HCT116 (cell line): ENCODE measurements around the gene MERTK. TPM values are rescaled to one million over a fixed set of nuclear protein-coding genes. Genes with fewer than 3 reads are reported as not detected.

Experiments used
- ATAC-seq: fragments of 200-7000 bp; cut with Tn5 transposase; 2 replicates; pipeline ENCODE4 v1.9.1; 2020; ENCODE audit warnings: mild to moderate bottlenecking, moderate library complexity
- BruUV-seq: library from RNA; stranded (reverse); fragments of 400-500 nt; replicated peaks from 2 replicates; lab custom pipeline; 2021; lab: Mats Ljungman, UMichigan
- CTCF ChIA-PET: fragments of 300-600 bp; sonication (Branson Sonifier 250); formaldehyde crosslinking; loops from one replicate; lab custom pipeline; 2021; ENCODE audit warnings: antibody characterized with exemption; lab: Charles Lee
- POLR2A ChIA-PET: fragments of 300-600, 350-600 bp; sonication (Branson Sonifier 250); formaldehyde crosslinking; loops from one replicate; lab custom pipeline; 2021; ENCODE audit warnings: antibody characterized with exemption; lab: Charles Lee
- RAD21 ChIA-PET, 2 experiments: fragments of 300-600 bp; sonication (Branson Sonifier 250); formaldehyde crosslinking; loops; one replicate each; lab custom pipeline; 2023; ENCODE audit warnings: low total read pairs in 2 of 2; ENCODE audit not compliant: uncharacterized antibody in 2 of 2, unreplicated experiment in 2 of 2, low non-redundant PET in 1 of 2; lab: Charles Lee
- DNase-seq: peaks from one replicate; pipeline ENCODE4 v3.0.0-alpha.2; 2010; ENCODE audit warnings: low read depth, low spot score
- H2AFZ ChIP-seq: fragments of 200-600 bp; shearing (Covaris generic), sonication (generic); 2 replicates; pipeline ENCODE4 v1.6.1; 2017; ENCODE audit warnings: low read depth, mixed run types, mixed read lengths, antibody characterized with exemption, low read length; ENCODE audit not compliant: poor library complexity, severe bottlenecking
- H3K27ac ChIP-seq: 2 replicates; pipeline ENCODE4 v1.5.1; 2012; ENCODE audit warnings: low read depth, low read length
- H3K27me3 ChIP-seq: fragments of 200-600 bp; sonication (generic); 2 replicates; pipeline ENCODE4 v1.6.1; 2016; ENCODE audit warnings: mixed run types, low read length, mixed read lengths; ENCODE audit not compliant: insufficient read depth
- H3K36me3 ChIP-seq, 2 experiments: fragments of 200-500 bp in 1 of 2; fragments of 200-600 bp in 1 of 2; sonication (Bioruptor generic) in 1 of 2; sonication (generic) in 1 of 2; 2 replicates each; pipeline versions ENCODE4 v1.5.1 to v1.6.1; 2014 to 2016; ENCODE audit warnings: low read length in 2 of 2, inconsistent platforms in 1 of 2, mixed read lengths in 1 of 2, mixed run types in 1 of 2; ENCODE audit not compliant: insufficient read depth in 2 of 2, control insufficient read depth in 1 of 2
- H3K4me1 ChIP-seq, 2 experiments: fragments of 200-600 bp in 1 of 2; sonication (generic) in 1 of 2; 2 replicates each; pipeline versions ENCODE4 v1.5.1 to v1.6.1; 2012 to 2017; ENCODE audit warnings: low read length in 2 of 2, inconsistent platforms in 1 of 2, mild to moderate bottlenecking in 1 of 2, mixed read lengths in 1 of 2, mixed run types in 1 of 2, moderate library complexity in 1 of 2; ENCODE audit not compliant: insufficient read depth in 2 of 2, control insufficient read depth in 1 of 2
- H3K4me2 ChIP-seq: fragments of 200-600 bp; sonication (generic); 2 replicates; pipeline ENCODE4 v1.6.1; 2017; ENCODE audit warnings: mixed run types, low read length, mixed read lengths
- H3K4me3 ChIP-seq, 2 experiments: fragments of 200-600 bp in 1 of 2; sonication (generic) in 1 of 2; replicated peaks in 1 of 2; 2 replicates each; pipeline ENCODE4 v1.5.1; 2011 to 2016; ENCODE audit warnings: low read length in 2 of 2, control low read depth in 1 of 2, low read depth in 1 of 2, mild to moderate bottlenecking in 1 of 2, mixed read lengths in 1 of 2, mixed run types in 1 of 2
- H3K79me2 ChIP-seq: fragments of 200-600 bp; sonication (generic); 2 replicates; pipeline ENCODE4 v1.6.1; 2017; ENCODE audit warnings: mild to moderate bottlenecking, mixed run types, low read length, moderate library complexity, mixed read lengths; ENCODE audit not compliant: insufficient read depth
- H3K9ac ChIP-seq: fragments of 200-600 bp; sonication (generic); 2 replicates; pipeline ENCODE4 v1.6.1; 2016; ENCODE audit warnings: low read length, mixed read lengths
- H3K9me2 ChIP-seq: fragments of 200-600 bp; sonication (generic), shearing (Covaris generic); 2 replicates; pipeline ENCODE4 v1.6.1; 2017; ENCODE audit warnings: mixed run types, mild to moderate bottlenecking, moderate library complexity; ENCODE audit not compliant: insufficient read depth
- H3K9me3 ChIP-seq, 2 experiments: fragments of 200-500 bp in 1 of 2; fragments of 200-600 bp in 1 of 2; sonication (Bioruptor generic) in 1 of 2; sonication (generic) in 1 of 2; 2 replicates each; pipeline ENCODE4 v1.6.1; 2014 to 2017; ENCODE audit warnings: low read length in 2 of 2, mixed read lengths in 2 of 2, inconsistent platforms in 1 of 2, low read depth in 1 of 2, mild to moderate bottlenecking in 1 of 2, mixed run types in 1 of 2, moderate library complexity in 1 of 2; ENCODE audit not compliant: control insufficient read depth in 1 of 2, insufficient read depth in 1 of 2
- H4K20me1 ChIP-seq: fragments of 200-600 bp; sonication (generic), shearing (Covaris generic); 2 replicates; pipeline ENCODE4 v1.6.1; 2017; ENCODE audit warnings: mixed run types, mild to moderate bottlenecking, moderate library complexity; ENCODE audit not compliant: insufficient read depth
- CBX3 ChIP-seq: IDR thresholded peaks from 2 replicates; pipeline ENCODE4 v1.6.1; 2012; ENCODE audit warnings: low read depth
- CEBPB ChIP-seq: IDR thresholded peaks from 2 replicates; pipeline ENCODE4 v1.6.1; 2012; ENCODE audit warnings: low read depth
- EGR1 ChIP-seq: IDR thresholded peaks from 2 replicates; pipeline ENCODE4 v1.6.1; 2012; ENCODE audit warnings: low read depth
- ELF1 ChIP-seq: IDR thresholded peaks from 2 replicates; pipeline ENCODE4 v1.6.1; 2012; ENCODE audit warnings: low read depth, borderline replicate concordance
- EZH2 ChIP-seq: fragments of 200-600 bp; sonication (generic); IDR thresholded peaks from 2 replicates; pipeline ENCODE4 v1.6.1; 2017; ENCODE audit warnings: antibody characterized with exemption, mixed run types
- FOSL1 ChIP-seq: IDR thresholded peaks from 2 replicates; pipeline ENCODE4 v1.6.1; 2012; ENCODE audit warnings: low read depth
- JUND ChIP-seq: IDR thresholded peaks from 2 replicates; pipeline ENCODE4 v1.6.1; 2012
- POLR2AphosphoS5 ChIP-seq: IDR thresholded peaks from 2 replicates; pipeline ENCODE4 v1.6.1; 2011; ENCODE audit warnings: mild to moderate bottlenecking, low read depth, low read length, moderate library complexity
- intact Hi-C: fragments of 100-400 bp; cut with micrococcal nuclease; formaldehyde crosslinking; loops from 2 replicates; pipeline ENCODE4 v1.10.0; 2022
- total RNA-seq: library from RNA; stranded (reverse); gene quantifications from one replicate; pipeline ENCODE4 v1.2.1, GENCODE V29; 2021; ENCODE audit not compliant: unreplicated experiment
- TF ChIP-seq, protein P1 (sequence below): IDR thresholded peaks from 2 replicates; pipeline ENCODE4 v1.6.1; 2012
- TF ChIP-seq, protein P2 (sequence below): IDR thresholded peaks from 2 replicates; pipeline ENCODE4 v1.6.1; 2012
- TF ChIP-seq, protein P3 (sequence below), 3 experiments: fragments of 200-600 bp in 1 of 3; sonication (generic) in 1 of 3; IDR thresholded peaks in 2 of 3; conservative IDR thresholded peaks in 1 of 3; 2 replicates each; pipeline ENCODE4 v1.5.1; 2012 to 2017; ENCODE audit warnings: low read depth in 2 of 3, low read length in 2 of 3, antibody characterized with exemption in 1 of 3, borderline replicate concordance in 1 of 3, control low read depth in 1 of 3, mild to moderate bottlenecking in 1 of 3, mixed read lengths in 1 of 3, mixed run types in 1 of 3, moderate library complexity in 1 of 3; ENCODE audit not compliant: insufficient read depth in 1 of 3

MERTK gene
- total RNA-seq, 1 experiment from 2014 or later = 5.7 TPM

DNA sequence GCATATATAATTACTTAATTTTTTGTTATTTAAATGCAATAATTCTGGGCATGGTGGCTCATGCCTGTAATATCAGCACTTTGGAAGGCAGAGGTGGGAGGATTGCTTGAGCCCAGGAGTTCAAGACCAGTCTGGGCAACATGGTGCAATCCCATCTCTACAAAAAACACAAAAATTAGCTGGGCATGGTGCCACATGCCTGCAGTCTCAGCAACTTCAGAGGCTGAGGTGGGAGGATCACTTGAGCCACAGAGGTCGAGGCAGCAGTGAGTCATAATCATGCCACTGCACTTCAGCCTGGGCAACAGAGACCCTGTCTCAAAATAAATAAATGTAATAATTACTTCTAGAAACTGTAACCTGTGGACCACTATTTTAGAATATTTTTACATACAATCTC is 135.2 kb downstream of the MERTK start:
- H3K4me1 ChIP-seq = peaks cover 29 to 30% of the 10 kb centered on the region in 2 experiments
- ATAC-seq = peak; percentile 72
- peak overlapping the region; percentile 57 for H3K4me2 ChIP-seq
- DNase-seq = peak; percentile 52
- CTCF ChIA-PET = no interaction called here
- no peak for TF ChIP-seq EZH2
- peak; percentile 54 for TF ChIP-seq JUND
- TF ChIP-seq POLR2AphosphoS5 = 0 out of 2 replicates have a peak, but pooled peaks have one; percentile 23
- TF ChIP-seq ELF1 = no peak
- peak; percentile 32; the same call in 1 of the 2 replicates for TF ChIP-seq EGR1
- peak; percentile 71 for TF ChIP-seq CBX3
- TF ChIP-seq FOSL1 = peak; percentile 45; the same call in 1 of the 2 replicates
- TF ChIP-seq, protein P1, sequence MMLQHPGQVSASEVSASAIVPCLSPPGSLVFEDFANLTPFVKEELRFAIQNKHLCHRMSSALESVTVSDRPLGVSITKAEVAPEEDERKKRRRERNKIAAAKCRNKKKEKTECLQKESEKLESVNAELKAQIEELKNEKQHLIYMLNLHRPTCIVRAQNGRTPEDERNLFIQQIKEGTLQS = no peak
- TF ChIP-seq, protein P2, sequence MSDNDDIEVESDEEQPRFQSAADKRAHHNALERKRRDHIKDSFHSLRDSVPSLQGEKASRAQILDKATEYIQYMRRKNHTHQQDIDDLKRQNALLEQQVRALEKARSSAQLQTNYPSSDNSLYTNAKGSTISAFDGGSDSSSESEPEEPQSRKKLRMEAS = peak; percentile 1; the same call in 1 of the 2 replicates
- TF ChIP-seq CEBPB = peak; percentile 63; the same call in 1 of the 2 replicates
- TF ChIP-seq, protein P3, sequence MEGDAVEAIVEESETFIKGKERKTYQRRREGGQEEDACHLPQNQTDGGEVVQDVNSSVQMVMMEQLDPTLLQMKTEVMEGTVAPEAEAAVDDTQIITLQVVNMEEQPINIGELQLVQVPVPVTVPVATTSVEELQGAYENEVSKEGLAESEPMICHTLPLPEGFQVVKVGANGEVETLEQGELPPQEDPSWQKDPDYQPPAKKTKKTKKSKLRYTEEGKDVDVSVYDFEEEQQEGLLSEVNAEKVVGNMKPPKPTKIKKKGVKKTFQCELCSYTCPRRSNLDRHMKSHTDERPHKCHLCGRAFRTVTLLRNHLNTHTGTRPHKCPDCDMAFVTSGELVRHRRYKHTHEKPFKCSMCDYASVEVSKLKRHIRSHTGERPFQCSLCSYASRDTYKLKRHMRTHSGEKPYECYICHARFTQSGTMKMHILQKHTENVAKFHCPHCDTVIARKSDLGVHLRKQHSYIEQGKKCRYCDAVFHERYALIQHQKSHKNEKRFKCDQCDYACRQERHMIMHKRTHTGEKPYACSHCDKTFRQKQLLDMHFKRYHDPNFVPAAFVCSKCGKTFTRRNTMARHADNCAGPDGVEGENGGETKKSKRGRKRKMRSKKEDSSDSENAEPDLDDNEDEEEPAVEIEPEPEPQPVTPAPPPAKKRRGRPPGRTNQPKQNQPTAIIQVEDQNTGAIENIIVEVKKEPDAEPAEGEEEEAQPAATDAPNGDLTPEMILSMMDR (IDR thresholded peaks at IDR 0.05 in 2 of 3, conservative IDR thresholded peaks at IDR 0.05 in 1 of 3; ENCODE audit: borderline replicate concordance in 1 of 3, insufficient read depth in 1 of 3, low read depth in 2 of 3, low read length in 2 of 3) = no peak
- intact Hi-C loops = loop anchor here (5.0 kb wide), 1 partner anchor 56 kb away; no protein-coding TSS in a partner anchor
- H3K9me2 ChIP-seq = no peaks in the 10 kb centered on the region
- H3K9ac ChIP-seq = no peak overlapping the region
- BruUV-seq = no TSS peak
- H3K27me3 ChIP-seq = no peaks in the 10 kb centered on the region
- no peaks in the 10 kb centered on the region for H3K36me3 ChIP-seq
- peaks cover 4 to 5% of the 10 kb centered on the region in 2 experiments; a peak in 1 of 4 replicates for H3K9me3 ChIP-seq
- H3K4me3 ChIP-seq = no peak overlapping the region
- peak overlapping the region; percentile 17; the same call in 1 of the 2 replicates for H3K27ac ChIP-seq
- H3K79me2 ChIP-seq = no peaks in the 10 kb centered on the region
- RAD21 ChIA-PET = no interaction called here
- H2AFZ ChIP-seq = no peak overlapping the region
- H4K20me1 ChIP-seq = no peaks in the 10 kb centered on the region
- POLR2A ChIA-PET = no interaction called here
